Upper lobe of left lung (tissue), 6 donors: Measurements from ENCODE around the gene POLDIP3. TPM values are rescaled to one million over a fixed set of nuclear protein-coding genes. Genes with fewer than 3 reads are reported as not detected.
A peak's percentile ranks its signal among the peaks of the same experiment; 100 is the strongest.

Experiments
- ATAC-seq, 2 donors: fragments of 200-7000 bp; cut with Tn5 transposase; one replicate each; pipeline ENCODE4 v1.9.1; 2022; ENCODE audit warnings: mild to moderate bottlenecking in 2 of 2, moderate library complexity in 2 of 2; ENCODE audit not compliant: low FRiP score in 2 of 2
- DNase-seq, 2 donors: peaks; one replicate each; pipeline ENCODE4 v3.0.0-alpha.2; 2019 to 2020
- H3K27ac ChIP-seq, 4 donors: fragments of 200-600 bp; sonication (generic); one replicate each; pipeline ENCODE4 v1.5.1; 2016 to 2019
- H3K27me3 ChIP-seq, 4 donors: fragments of 200-600 bp; sonication (generic); one replicate each; pipeline ENCODE4 v1.5.1; 2017 to 2019
- H3K36me3 ChIP-seq, 4 donors: fragments of 200-600 bp; sonication (generic); one replicate each; pipeline ENCODE4 v1.5.1; 2016 to 2019
- H3K4me1 ChIP-seq, 4 donors: fragments of 200-600 bp; sonication (generic); one replicate each; pipeline ENCODE4 v1.5.1; 2018 to 2019
- H3K4me3 ChIP-seq, 4 donors: fragments of 200-600 bp; sonication (generic); one replicate each; pipeline ENCODE4 v1.5.1; 2017 to 2019; ENCODE audit warnings: mild to moderate bottlenecking in 2 of 4, moderate library complexity in 1 of 4
- H3K9me3 ChIP-seq, 4 donors: fragments of 200-600 bp; sonication (generic); one replicate each; pipeline ENCODE4 v1.5.1; 2018 to 2019
- CTCF ChIP-seq, 6 experiments: fragments of 450-650 bp in 4 of 6; fragments of 200-600 bp in 2 of 6; sonication (generic) in 2 of 6; IDR thresholded peaks; one replicate each; pipeline ENCODE4 v1.5.1; 2016 to 2019; ENCODE audit warnings: antibody characterized with exemption in 6 of 6
- EP300 ChIP-seq, 4 donors: sonication (generic); formaldehyde crosslinking; IDR thresholded peaks; one replicate each; pipeline ENCODE4 v1.5.1; 2017; ENCODE audit warnings: antibody characterized with exemption in 4 of 4, control low read depth in 2 of 4
- POLR2A ChIP-seq, 4 donors: fragments of 450-650 bp; IDR thresholded peaks; one replicate each; pipeline ENCODE4 v1.5.1; 2016 to 2017; ENCODE audit warnings: antibody characterized with exemption in 4 of 4, mild to moderate bottlenecking in 2 of 4
- POLR2AphosphoS5 ChIP-seq, 2 donors: sonication (generic); formaldehyde crosslinking; IDR thresholded peaks; one replicate each; pipeline ENCODE4 v1.5.1; 2017; ENCODE audit warnings: antibody characterized with exemption in 2 of 2
- WGBS, 2 donors: methylation state at CpG; one replicate each; pipeline ENCODE4 v1.1.5; 2017 to 2018; 5-methylcytosine and 5-hydroxymethylcytosine counted together
- total RNA-seq, 6 donors: library from RNA; depleted of rRNA in 4 of 6; stranded (reverse); fragments of >200 nt in 4 of 6; gene quantifications; one replicate each; pipeline versions ENCODE4 v1.1.0 to v1.2.1, GENCODE V29; 2016 to 2021
- donor health status: DM: no; HTN: no; CAD: no; lungs with moderate emphysema.
- donor health status: DM: no; HTN: yes; CAD: no; lungs with severe emphysema.

POLDIP3 gene
- total RNA-seq, 6 donors from 2014 or later, result 38.0 to 74.5 (median 55.6) TPM

GRCh38 chr22:42645341-42645937, 30.8 kb upstream of the POLDIP3 start:
- Histone ChIP-seq H3K4me3 (peak overlapping the region in 3 of 4 donors; percentile 8 to 34 (median 29)), H3K4me1 (peaks cover 66 to 81% (median 75%) of the 10 kb centered on the region in 4 donors), H3K9me3 (no peaks in the 10 kb centered on the region), H3K27me3 (no peaks in the 10 kb centered on the region), H3K36me3 (no peaks in the 10 kb centered on the region), H3K27ac (peak overlapping the region; percentile 81 to 95 (median 90))
- peak; percentile 66 to 75 for DNase-seq
- peak; percentile 4 to 11 for ATAC-seq
- TF ChIP-seq CTCF (IDR thresholded peaks at IDR 0.05), result no peak
- peak in 1 of 2 donors; percentile 45 for TF ChIP-seq POLR2AphosphoS5 (IDR thresholded peaks at IDR 0.05)
- peak in 1 of 4 donors; percentile 31 for TF ChIP-seq POLR2A (IDR thresholded peaks at IDR 0.05)
- TF ChIP-seq EP300 (IDR thresholded peaks at IDR 0.05), result no peak
- WGBS, 2 donors, result 46 to 84% methylated on average over 9 to 19 of the region's 19 CpGs

DNA sequence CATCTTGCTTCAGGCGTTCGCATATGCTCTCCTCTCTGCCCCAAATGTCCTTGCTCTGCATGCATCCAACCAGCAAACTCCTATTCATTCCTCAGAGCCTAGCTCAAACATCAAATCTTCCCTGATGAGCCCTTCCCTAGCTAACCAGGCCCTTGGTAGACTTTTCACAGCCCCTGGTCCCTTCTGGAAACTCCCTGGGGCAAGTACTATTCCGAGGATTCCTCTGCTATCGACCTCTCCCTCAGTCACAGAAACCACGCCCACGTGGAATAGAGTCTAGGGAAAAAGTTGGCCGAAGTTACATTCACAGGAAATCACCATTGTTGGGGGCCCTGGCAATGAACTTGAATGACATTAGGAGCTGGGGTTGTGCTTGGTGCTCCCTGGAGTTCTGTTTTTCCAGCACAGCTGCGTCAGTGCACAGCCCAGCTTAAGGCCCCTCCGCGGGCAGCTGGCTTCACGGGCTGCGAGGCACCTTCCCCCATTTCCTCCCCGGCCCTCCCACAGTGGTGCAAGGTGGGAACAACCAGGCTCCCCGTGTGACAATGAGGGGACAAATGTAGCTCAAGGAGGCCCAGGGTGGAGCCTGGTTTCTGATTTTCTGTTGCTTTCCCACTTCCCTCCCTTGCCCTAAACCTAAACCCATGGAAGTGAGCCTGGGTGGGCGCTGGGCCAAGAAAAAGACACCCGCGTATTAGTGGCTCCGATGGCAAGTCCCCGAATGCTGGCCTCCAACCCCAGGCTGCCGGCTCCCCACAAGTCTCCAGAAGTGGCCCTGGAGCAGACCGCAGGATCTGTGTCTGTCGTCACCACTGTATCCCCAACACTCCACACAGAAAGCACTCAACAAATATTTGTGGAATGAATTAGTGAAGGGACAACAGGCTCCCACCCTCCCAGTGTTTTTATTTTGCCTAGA, 30.0 kb upstream of the POLDIP3 start:
- H3K4me3 ChIP-seq, result peak overlapping the region in 3 of 4 donors; percentile 8 to 34 (median 29)
- H3K4me1 ChIP-seq, result peaks cover 65 to 79% (median 74%) of the 10 kb centered on the region in 4 donors
- H3K27me3 ChIP-seq, result no peaks in the 10 kb centered on the region
- peak overlapping the region; percentile 81 to 95 (median 90) for H3K27ac ChIP-seq
- peak; percentile 54 to 61 for DNase-seq
- TF ChIP-seq EP300 (IDR thresholded peaks at IDR 0.05) (no peak), POLR2A (IDR thresholded peaks at IDR 0.05) (no peak), POLR2AphosphoS5 (IDR thresholded peaks at IDR 0.05) (peak in 1 of 2 donors; percentile 7), CTCF (IDR thresholded peaks at IDR 0.05) (no peak)
- peak in 1 of 2 donors; percentile 0 for ATAC-seq
- WGBS, 2 donors, result 16 to 26% methylated on average over 11 to 22 of the region's 22 CpGs
- H3K36me3 ChIP-seq, result no peaks in the 10 kb centered on the region
- H3K9me3 ChIP-seq, result no peaks in the 10 kb centered on the region

GRCh38 chr22:42643634-42644421, 29.1 kb upstream of the POLDIP3 start:
- no peak overlapping the region for H3K4me3 ChIP-seq
- WGBS, 2 donors, result 90 to 94% methylated on average over 13 to 14 of the region's 14 CpGs
- H3K4me1 ChIP-seq, result peaks cover 62 to 79% (median 73%) of the 10 kb centered on the region in 4 donors
- H3K36me3 ChIP-seq, result no peaks in the 10 kb centered on the region
- TF ChIP-seq CTCF (IDR thresholded peaks at IDR 0.05) (no peak), POLR2A (IDR thresholded peaks at IDR 0.05) (no peak), POLR2AphosphoS5 (IDR thresholded peaks at IDR 0.05) (no peak), EP300 (IDR thresholded peaks at IDR 0.05) (no peak)
- DNase-seq (no peak), ATAC-seq (no peak)
- no peaks in the 10 kb centered on the region for H3K27me3 ChIP-seq
- peak overlapping the region; percentile 81 to 95 (median 90) for H3K27ac ChIP-seq
- H3K9me3 ChIP-seq, result no peaks in the 10 kb centered on the region

- H3K4me3 ChIP-seq, result no peak overlapping the region
- no peaks in the 10 kb centered on the region for H3K9me3 ChIP-seq
- H3K36me3 ChIP-seq, result no peaks in the 10 kb centered on the region
- peak overlapping the region; percentile 81 to 95 (median 90) for H3K27ac ChIP-seq
- DNase-seq (peak in 1 of 2 donors; percentile 69), ATAC-seq (no peak)
- H3K4me1 ChIP-seq, result peaks cover 58 to 73% (median 67%) of the 10 kb centered on the region in 4 donors
- TF ChIP-seq POLR2AphosphoS5 (IDR thresholded peaks at IDR 0.05), result no peak
- no peak for TF ChIP-seq POLR2A (IDR thresholded peaks at IDR 0.05)
- TF ChIP-seq EP300 (IDR thresholded peaks at IDR 0.05), result no peak
- TF ChIP-seq CTCF (IDR thresholded peaks at IDR 0.05), result no peak
- WGBS, 2 donors, result 47 to 65% methylated on average over 4 to 12 of the region's 12 CpGs
- no peaks in the 10 kb centered on the region for H3K27me3 ChIP-seq
Observed at GRCh38 chr22:42642806-42643633, 28.3 kb upstream of the POLDIP3 start.
